ENCODE data around the gene IL17RC.

The IL17RC gene

DNA sequence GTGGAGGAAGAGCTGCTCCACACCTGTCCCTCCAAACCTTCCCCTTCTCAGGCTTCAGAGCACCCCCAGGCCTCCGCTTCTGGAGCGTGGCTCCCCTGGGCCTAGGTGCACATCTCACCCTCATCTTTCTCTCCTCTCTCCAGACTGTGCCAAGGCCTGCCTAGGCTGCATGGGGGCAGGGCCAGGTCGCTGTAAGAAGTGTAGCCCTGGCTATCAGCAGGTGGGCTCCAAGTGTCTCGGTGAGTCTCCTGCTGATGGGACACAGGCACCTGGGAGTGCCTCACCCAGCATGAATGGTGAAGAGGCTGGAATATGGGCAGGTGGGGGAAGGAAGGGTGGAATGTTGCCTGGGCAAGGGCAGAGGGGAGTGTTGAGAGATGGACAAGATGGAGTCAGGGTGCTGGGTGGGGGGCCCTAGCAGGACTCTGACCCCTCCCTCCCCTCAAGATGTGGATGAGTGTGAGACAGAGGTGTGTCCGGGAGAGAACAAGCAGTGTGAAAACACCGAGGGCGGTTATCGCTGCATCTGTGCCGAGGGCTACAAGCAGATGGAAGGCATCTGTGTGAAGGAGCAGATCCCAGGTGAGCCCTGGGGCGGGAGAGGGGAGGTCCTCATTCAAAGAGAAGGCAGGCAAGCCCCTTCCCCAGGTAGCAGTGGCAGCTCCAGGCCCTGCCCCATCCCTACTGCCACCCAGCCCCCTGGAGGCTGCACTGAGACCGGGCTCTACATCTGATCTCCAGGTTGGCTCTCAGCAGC is 26.2 kb downstream of the IL17RC start:
- Mint-ChIP-seq H3K27ac (no peak overlapping the region), H3K9me3 (no peaks in the 10 kb centered on the region), H3K4me1 (no peaks in the 10 kb centered on the region), H3K36me3 (ENCODE audit: low read depth) (peaks cover 9% of the 10 kb centered on the region), H3K4me3 (peak overlapping the region in 1 of 3 experiments; percentile 45), H3K27me3 (ENCODE audit: low read depth) (no peaks in the 10 kb centered on the region)
- TF ChIP-seq, protein P1, sequence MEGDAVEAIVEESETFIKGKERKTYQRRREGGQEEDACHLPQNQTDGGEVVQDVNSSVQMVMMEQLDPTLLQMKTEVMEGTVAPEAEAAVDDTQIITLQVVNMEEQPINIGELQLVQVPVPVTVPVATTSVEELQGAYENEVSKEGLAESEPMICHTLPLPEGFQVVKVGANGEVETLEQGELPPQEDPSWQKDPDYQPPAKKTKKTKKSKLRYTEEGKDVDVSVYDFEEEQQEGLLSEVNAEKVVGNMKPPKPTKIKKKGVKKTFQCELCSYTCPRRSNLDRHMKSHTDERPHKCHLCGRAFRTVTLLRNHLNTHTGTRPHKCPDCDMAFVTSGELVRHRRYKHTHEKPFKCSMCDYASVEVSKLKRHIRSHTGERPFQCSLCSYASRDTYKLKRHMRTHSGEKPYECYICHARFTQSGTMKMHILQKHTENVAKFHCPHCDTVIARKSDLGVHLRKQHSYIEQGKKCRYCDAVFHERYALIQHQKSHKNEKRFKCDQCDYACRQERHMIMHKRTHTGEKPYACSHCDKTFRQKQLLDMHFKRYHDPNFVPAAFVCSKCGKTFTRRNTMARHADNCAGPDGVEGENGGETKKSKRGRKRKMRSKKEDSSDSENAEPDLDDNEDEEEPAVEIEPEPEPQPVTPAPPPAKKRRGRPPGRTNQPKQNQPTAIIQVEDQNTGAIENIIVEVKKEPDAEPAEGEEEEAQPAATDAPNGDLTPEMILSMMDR (IDR thresholded peaks at IDR 0.05; ENCODE audit: unreplicated experiment in 3 of 3): no peak

DNA sequence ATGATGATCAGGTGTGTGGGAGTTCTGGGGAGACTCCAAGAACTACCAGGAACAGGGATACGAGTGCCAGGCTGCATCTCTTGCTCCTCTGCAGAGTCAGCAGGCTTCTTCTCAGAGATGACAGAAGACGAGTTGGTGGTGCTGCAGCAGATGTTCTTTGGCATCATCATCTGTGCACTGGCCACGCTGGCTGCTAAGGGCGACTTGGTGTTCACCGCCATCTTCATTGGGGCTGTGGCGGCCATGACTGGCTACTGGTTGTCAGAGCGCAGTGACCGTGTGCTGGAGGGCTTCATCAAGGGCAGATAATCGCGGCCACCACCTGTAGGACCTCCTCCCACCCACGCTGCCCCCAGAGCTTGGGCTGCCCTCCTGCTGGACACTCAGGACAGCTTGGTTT is 27.4 kb downstream of the IL17RC start:
- Mint-ChIP-seq H3K4me3 (peak overlapping the region in 2 of 3 experiments; percentile 46 to 47), H3K27me3 (ENCODE audit: low read depth) (no peaks in the 10 kb centered on the region), H3K4me1 (no peaks in the 10 kb centered on the region), H3K9me3 (no peaks in the 10 kb centered on the region), H3K36me3 (ENCODE audit: low read depth) (peaks cover 9% of the 10 kb centered on the region), H3K27ac (no peak overlapping the region)
- TF ChIP-seq, protein P1 (IDR thresholded peaks at IDR 0.05; ENCODE audit: unreplicated experiment in 3 of 3): no peak

DNA sequence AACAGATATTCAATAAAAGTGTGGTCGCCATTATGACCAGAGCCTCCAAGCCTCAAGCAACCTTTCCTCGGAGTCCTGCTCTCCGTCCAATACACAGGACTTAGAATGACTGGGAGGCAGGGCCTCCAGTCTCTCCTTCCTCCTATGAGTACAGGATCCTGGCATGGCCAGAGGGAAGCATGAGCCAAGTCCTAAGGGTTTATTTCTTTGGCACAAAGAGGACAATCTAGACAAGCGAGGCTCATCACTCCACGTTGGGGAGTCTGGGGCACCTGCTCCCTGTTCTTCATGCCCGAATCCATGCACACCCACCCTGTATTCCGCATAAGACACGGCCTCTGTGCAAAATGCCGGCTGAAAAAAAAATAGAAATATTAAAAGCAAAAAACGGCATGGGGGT is 28.5 kb downstream of the IL17RC start:
- Mint-ChIP-seq H3K4me3 (peak overlapping the region; percentile 57 to 77 (median 64)), H3K9me3 (no peaks in the 10 kb centered on the region), H3K4me1 (no peaks in the 10 kb centered on the region), H3K36me3 (ENCODE audit: low read depth) (peaks cover 9% of the 10 kb centered on the region), H3K27ac (no peak overlapping the region), H3K27me3 (ENCODE audit: low read depth) (no peaks in the 10 kb centered on the region)
- TF ChIP-seq, protein P1 (IDR thresholded peaks at IDR 0.05; ENCODE audit: unreplicated experiment in 3 of 3): no peak

DNA sequence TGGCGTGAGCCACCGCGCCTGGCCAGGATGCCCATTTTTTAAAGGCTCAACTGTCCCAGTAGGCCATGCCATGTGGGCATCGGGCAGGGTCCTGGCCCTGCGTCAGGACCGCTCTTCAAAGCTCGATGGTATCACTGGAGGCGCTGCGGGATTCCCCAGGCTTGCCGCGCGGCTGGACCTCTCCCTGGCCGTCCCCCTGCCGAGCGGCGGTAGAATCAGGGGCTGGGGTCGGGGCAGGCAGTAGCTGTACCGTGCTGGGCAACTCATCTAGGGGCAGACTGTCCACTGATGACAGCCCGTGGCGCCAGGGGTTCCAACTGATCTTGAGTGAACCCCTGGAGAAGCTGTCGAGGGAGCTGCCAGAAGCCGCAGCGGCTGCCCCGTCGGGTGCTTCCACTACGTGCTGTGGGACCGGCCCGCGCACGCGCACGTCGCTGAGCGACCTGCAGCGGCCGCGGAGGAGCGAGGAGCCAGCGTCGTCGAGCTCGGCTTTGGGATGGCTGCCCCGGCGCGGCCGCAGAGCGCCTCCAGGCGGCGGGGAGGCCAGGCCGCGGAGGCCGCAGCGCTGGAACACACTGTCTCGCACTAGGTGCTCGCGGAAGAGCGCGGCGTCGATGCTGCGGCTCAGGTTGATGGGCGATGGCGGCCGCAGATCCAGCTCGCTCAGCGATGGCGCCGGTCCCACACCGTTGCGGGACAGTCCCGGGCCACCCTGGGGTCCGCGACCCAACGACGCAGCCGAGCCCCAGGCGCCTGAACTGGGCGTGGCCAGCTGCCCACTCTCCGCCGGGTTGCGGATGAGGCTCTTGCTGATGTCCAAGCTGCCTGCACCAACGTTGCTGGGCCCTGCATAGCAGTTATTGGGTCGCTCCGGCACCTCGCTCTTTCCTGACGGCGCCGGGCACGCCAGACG is 29.5 kb downstream of the IL17RC start:
- Mint-ChIP-seq H3K27me3 (ENCODE audit: low read depth) (no peaks in the 10 kb centered on the region), H3K4me3 (peak overlapping the region; percentile 88 to 89 (median 89)), H3K4me1 (peaks cover under 1% of the 10 kb centered on the region), H3K27ac (peak overlapping the region in 1 of 3 experiments; percentile 66), H3K36me3 (ENCODE audit: low read depth) (peaks cover 5% of the 10 kb centered on the region), H3K9me3 (no peaks in the 10 kb centered on the region)
- TF ChIP-seq, protein P1 (IDR thresholded peaks at IDR 0.05; ENCODE audit: unreplicated experiment in 3 of 3): peak; percentile 69 to 77 (median 73)

DNA sequence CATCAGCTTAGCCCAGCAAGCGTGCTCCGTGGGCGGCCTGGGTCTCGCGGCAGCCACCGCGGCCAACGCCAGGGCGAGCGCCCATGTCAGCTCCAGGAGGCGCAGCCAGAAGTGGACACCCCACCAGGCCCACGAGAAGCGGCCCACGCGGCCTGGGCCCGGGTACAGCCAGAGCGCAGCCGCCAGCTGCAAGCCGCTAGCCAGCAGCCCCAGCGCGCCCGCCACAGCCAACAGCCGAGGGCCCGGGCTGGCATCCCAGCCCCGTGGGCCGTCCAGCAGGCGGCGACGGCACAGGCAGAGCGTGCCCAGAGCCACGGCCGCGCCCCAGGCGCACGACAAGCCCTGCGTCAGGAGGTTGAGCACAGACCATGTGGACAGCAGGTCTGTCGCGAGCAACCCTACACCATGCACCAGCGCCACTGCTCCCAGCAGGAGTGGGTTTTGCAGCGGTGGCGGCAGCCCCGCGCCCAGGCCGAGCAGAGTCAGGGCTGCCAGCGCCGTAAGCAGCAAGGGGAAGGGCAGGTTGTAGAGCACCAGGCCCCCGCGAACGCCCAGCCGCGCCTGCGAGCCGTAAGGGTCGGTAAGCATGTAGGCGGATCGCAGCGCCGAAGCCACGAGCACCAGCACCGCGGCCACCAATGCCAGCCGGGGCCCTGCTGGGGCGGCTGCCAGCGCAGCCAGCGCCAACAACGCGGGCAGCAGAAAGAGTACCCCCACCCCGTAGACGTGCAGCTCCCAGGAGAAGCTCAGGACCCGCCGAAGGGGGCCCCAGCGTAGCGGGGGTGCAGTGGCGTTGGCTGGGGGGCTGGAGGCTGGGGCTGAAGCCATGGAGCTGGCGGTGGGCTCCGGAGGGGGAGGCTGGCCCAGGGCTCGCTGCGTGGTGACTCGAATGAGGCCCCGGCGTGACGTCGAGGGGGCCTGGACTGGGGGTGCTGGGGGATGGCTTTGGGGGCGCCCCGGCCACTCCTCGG is 30.4 kb downstream of the IL17RC start:
- Mint-ChIP-seq H3K27me3 (ENCODE audit: low read depth) (no peaks in the 10 kb centered on the region), H3K36me3 (ENCODE audit: low read depth) (peaks cover 5% of the 10 kb centered on the region), H3K27ac (no peak overlapping the region), H3K4me3 (peak overlapping the region; percentile 41 to 89 (median 76)), H3K9me3 (no peaks in the 10 kb centered on the region), H3K4me1 (peaks cover 4% of the 10 kb centered on the region)
- TF ChIP-seq, protein P1 (IDR thresholded peaks at IDR 0.05; ENCODE audit: unreplicated experiment in 3 of 3): no peak

All from nephron (organoid).